Adipocyte (in vitro differentiated cells): ENCODE data around the gene BIVM.
A peak's percentile ranks its signal among the peaks of the same experiment; 100 is the strongest.

ENCODE experiments used
- DNase-seq: peaks from one replicate; pipeline ENCODE4 v3.0.0-alpha.2; 2015; ENCODE audit warnings: low read depth
- H3K27me3 ChIP-seq: replicated peaks from 2 replicates; pipeline ENCODE4 v1.7.0; 2013; ENCODE audit warnings: mild to moderate bottlenecking, low read length, moderate library complexity; ENCODE audit not compliant: control insufficient read depth, insufficient read depth
- H3K36me3 ChIP-seq: 2 replicates; pipeline ENCODE4 v1.7.0; 2013; ENCODE audit warnings: low read length, mild to moderate bottlenecking, moderate library complexity; ENCODE audit not compliant: control insufficient read depth, insufficient read depth, severe bottlenecking
- H3K4me1 ChIP-seq: 2 replicates; pipeline ENCODE4 v1.7.0; 2013; ENCODE audit warnings: mild to moderate bottlenecking, low read length, moderate library complexity; ENCODE audit not compliant: control insufficient read depth, insufficient read depth
- H3K4me3 ChIP-seq: 2 replicates; pipeline ENCODE4 v1.7.0; 2013; ENCODE audit warnings: mild to moderate bottlenecking, low read length, moderate library complexity
- H3K9ac ChIP-seq: 2 replicates; pipeline ENCODE4 v1.7.0; 2013; ENCODE audit warnings: mild to moderate bottlenecking, low read length, moderate library complexity
- H3K9me3 ChIP-seq: 2 replicates; pipeline ENCODE4 v1.7.0; 2013; ENCODE audit warnings: mild to moderate bottlenecking, low read length, moderate library complexity; ENCODE audit not compliant: control insufficient read depth

BIVM gene

GRCh38 chr13:102846261-102847015 is 47.5 kb downstream of the BIVM start:
- Histone ChIP-seq H3K36me3 (no peaks in the 10 kb centered on the region), H3K27me3 (no peaks in the 10 kb centered on the region), H3K9me3 (no peaks in the 10 kb centered on the region), H3K9ac (peak overlapping the region; percentile 100), H3K4me1 (peaks cover 28% of the 10 kb centered on the region), H3K4me3 (peak overlapping the region; percentile 99)
- peak; percentile 74 for DNase-seq

- Histone ChIP-seq H3K4me3 (peak overlapping the region; percentile 99), H3K9ac (peak overlapping the region; percentile 100), H3K9me3 (no peaks in the 10 kb centered on the region), H3K27me3 (no peaks in the 10 kb centered on the region), H3K4me1 (peaks cover 28% of the 10 kb centered on the region), H3K36me3 (peaks cover under 1% of the 10 kb centered on the region)
- peak; percentile 78 for DNase-seq
Measured at GRCh38 chr13:102847272-102848234, 48.6 kb downstream of the BIVM start.

GRCh38 chr13:102848956-102849355 is 50.0 kb downstream of the BIVM start:
- Histone ChIP-seq H3K9ac (peak overlapping the region; percentile 100), H3K27me3 (no peaks in the 10 kb centered on the region), H3K9me3 (no peaks in the 10 kb centered on the region), H3K4me1 (peaks cover 34% of the 10 kb centered on the region), H3K36me3 (peaks cover 14% of the 10 kb centered on the region), H3K4me3 (peak overlapping the region; percentile 20)
- DNase-seq, result no peak

- Histone ChIP-seq H3K4me1 (peaks cover 33% of the 10 kb centered on the region), H3K4me3 (no peak overlapping the region), H3K27me3 (no peaks in the 10 kb centered on the region), H3K36me3 (peaks cover 49% of the 10 kb centered on the region), H3K9ac (no peak overlapping the region), H3K9me3 (no peaks in the 10 kb centered on the region)
- no peak for DNase-seq
Measured at GRCh38 chr13:102852556-102852955, 53.6 kb downstream of the BIVM start.

- peaks cover 13% of the 10 kb centered on the region for H3K4me1 ChIP-seq
- H3K9ac ChIP-seq, result no peak overlapping the region
- DNase-seq, result no peak
- H3K4me3 ChIP-seq, result no peak overlapping the region
- peaks cover 70% of the 10 kb centered on the region for H3K36me3 ChIP-seq
- no peaks in the 10 kb centered on the region for H3K27me3 ChIP-seq
- H3K9me3 ChIP-seq, result no peaks in the 10 kb centered on the region
Measured at GRCh38 chr13:102854675-102855074, 55.8 kb downstream of the BIVM start.

GRCh38 chr13:102856557-102856956 is 57.6 kb downstream of the BIVM start:
- no peaks in the 10 kb centered on the region for H3K9me3 ChIP-seq
- H3K27me3 ChIP-seq, result no peaks in the 10 kb centered on the region
- H3K9ac ChIP-seq, result no peak overlapping the region
- H3K4me1 ChIP-seq, result peaks cover 13% of the 10 kb centered on the region
- H3K4me3 ChIP-seq, result no peak overlapping the region
- no peak for DNase-seq
- peaks cover 87% of the 10 kb centered on the region for H3K36me3 ChIP-seq

GRCh38 chr13:102862624-102863210 is 63.8 kb downstream of the BIVM start:
- Histone ChIP-seq H3K36me3 (peaks cover 99% of the 10 kb centered on the region), H3K27me3 (no peaks in the 10 kb centered on the region), H3K4me3 (no peak overlapping the region), H3K9me3 (peaks cover 7% of the 10 kb centered on the region), H3K4me1 (peaks cover 4% of the 10 kb centered on the region), H3K9ac (no peak overlapping the region)
- no peak for DNase-seq

- Histone ChIP-seq H3K9ac (no peak overlapping the region), H3K9me3 (peaks cover 7% of the 10 kb centered on the region), H3K27me3 (no peaks in the 10 kb centered on the region), H3K4me3 (no peak overlapping the region), H3K36me3 (peaks cover 97% of the 10 kb centered on the region), H3K4me1 (peaks cover 11% of the 10 kb centered on the region)
- no peak for DNase-seq
Measured at GRCh38 chr13:102863590-102863989, 64.7 kb downstream of the BIVM start.

- Histone ChIP-seq H3K4me3 (no peak overlapping the region), H3K27me3 (no peaks in the 10 kb centered on the region), H3K9me3 (peaks cover 7% of the 10 kb centered on the region), H3K36me3 (peaks cover 84% of the 10 kb centered on the region), H3K4me1 (peaks cover 33% of the 10 kb centered on the region), H3K9ac (no peak overlapping the region)
- DNase-seq, result no peak
Measured at GRCh38 chr13:102868366-102868936, 69.5 kb downstream of the BIVM start.

- Histone ChIP-seq H3K27me3 (no peaks in the 10 kb centered on the region), H3K36me3 (peaks cover 84% of the 10 kb centered on the region), H3K9ac (peak overlapping the region; percentile 36), H3K4me3 (no peak overlapping the region), H3K4me1 (peaks cover 33% of the 10 kb centered on the region), H3K9me3 (no peaks in the 10 kb centered on the region)
- no peak for DNase-seq
Measured at GRCh38 chr13:102869948-102870676, 71.2 kb downstream of the BIVM start.
